ENCODE data around the gene DAGLB. TPM values are rescaled to one million over a fixed set of nuclear protein-coding genes. Genes with fewer than 3 reads are reported as not detected.

DAGLB gene
- total RNA-seq, 1 donor from 2014 or later, result 28.3 TPM

DNA sequence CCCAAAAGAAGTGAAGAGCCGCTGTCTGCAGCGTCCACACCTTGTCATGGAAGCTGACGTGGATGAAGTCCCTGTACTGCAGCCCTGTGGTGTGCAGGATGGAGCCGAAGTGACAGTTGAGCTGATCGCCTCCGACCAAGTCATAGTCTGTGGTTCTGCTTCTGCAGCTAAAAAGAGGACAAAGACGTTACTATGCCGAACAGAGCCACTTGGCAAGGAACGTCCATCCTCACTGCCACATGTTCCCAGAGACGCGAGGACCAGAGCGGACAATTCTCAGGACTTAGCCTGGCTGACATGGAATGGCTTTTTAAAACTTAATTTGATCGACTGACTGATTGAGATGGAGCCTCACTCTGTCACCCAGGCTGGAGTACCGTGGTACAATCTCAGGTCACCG lies 21.8 kb downstream of the DAGLB start:
- H3K9me3 Mint-ChIP-seq (ENCODE audit: unreplicated experiment), result no peaks in the 10 kb centered on the region
- H3K4me2 ChIP-seq (ENCODE audit: low read length), result no peak overlapping the region

DNA sequence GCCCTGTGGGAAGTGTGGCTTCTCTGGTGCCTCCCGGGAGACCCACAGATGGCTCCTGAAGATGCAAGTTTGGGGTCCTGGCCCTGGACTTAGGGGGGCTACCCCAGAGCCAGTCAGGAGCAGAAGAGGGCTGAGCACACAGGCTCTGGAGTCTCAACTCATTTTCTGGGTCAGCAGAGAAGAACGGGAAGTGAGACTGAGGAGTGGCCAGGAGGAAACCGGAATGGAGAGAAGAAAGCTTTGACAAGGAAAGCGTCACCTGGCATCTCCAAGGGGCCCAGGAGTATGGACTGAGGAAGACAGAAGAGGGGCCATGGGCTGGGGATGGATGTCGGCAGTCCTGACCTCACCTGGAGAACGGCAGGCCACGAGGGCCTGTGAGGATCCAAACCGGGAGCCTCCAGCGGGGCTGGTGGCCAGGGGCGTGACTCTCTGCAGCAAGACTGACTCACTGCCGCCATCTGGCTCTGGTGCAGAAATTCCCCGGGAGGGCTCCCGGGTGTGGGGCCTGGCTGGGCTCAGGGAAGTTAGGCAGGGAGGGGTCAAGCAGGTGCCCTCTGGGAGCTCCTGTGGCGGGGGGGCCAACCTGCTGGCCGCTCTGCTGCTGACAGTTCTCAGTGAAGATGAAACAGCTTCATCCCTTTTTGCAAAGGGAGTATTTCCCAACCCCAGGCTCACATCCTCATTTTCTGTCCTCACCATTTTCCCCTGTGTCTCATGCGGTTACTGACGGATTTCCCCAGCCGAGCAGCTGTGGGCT lies 23.6 kb downstream of the DAGLB start:
- FAIRE-seq (no peak), DNase-seq (ENCODE audit: low read depth) (no peak)
- Histone ChIP-seq H3K4me2 (ENCODE audit: low read length) (no peak overlapping the region), H2AFZ (ENCODE audit: low read depth, low read length) (no peak overlapping the region), H3K4me3 (ENCODE audit: insufficient read depth, low read depth, low read length) (no peak overlapping the region), H3K27me3 (ENCODE audit: insufficient read depth, low read length) (no peaks in the 10 kb centered on the region), H3K9ac (ENCODE audit: low read length) (no peak overlapping the region), H3K27ac (ENCODE audit: low read depth, low read length) (no peak overlapping the region), H3K79me2 (ENCODE audit: insufficient read depth, low read length) (peaks cover 3% of the 10 kb centered on the region), H3K9me3 (ENCODE audit: insufficient read depth, low read depth, low read length) (no peaks in the 10 kb centered on the region), H4K20me1 (ENCODE audit: insufficient read depth, low read length) (peaks cover 16% of the 10 kb centered on the region), H3K4me1 (ENCODE audit: insufficient read depth, low read length) (no peaks in the 10 kb centered on the region), H3K36me3 (ENCODE audit: insufficient read depth, low read length) (peaks cover 30% of the 10 kb centered on the region)
- Mint-ChIP-seq H3K27ac (ENCODE audit: unreplicated experiment) (peak overlapping the region; percentile 18), H3K4me3 (ENCODE audit: unreplicated experiment) (no peak overlapping the region), H3K9me3 (ENCODE audit: unreplicated experiment) (no peaks in the 10 kb centered on the region), H3K27me3 (ENCODE audit: low read depth, unreplicated experiment) (no peaks in the 10 kb centered on the region), H3K4me1 (ENCODE audit: low read depth, unreplicated experiment) (no peaks in the 10 kb centered on the region), H3K36me3 (ENCODE audit: low read depth, unreplicated experiment) (peaks cover 29% of the 10 kb centered on the region)
- TF ChIP-seq, protein P1, sequence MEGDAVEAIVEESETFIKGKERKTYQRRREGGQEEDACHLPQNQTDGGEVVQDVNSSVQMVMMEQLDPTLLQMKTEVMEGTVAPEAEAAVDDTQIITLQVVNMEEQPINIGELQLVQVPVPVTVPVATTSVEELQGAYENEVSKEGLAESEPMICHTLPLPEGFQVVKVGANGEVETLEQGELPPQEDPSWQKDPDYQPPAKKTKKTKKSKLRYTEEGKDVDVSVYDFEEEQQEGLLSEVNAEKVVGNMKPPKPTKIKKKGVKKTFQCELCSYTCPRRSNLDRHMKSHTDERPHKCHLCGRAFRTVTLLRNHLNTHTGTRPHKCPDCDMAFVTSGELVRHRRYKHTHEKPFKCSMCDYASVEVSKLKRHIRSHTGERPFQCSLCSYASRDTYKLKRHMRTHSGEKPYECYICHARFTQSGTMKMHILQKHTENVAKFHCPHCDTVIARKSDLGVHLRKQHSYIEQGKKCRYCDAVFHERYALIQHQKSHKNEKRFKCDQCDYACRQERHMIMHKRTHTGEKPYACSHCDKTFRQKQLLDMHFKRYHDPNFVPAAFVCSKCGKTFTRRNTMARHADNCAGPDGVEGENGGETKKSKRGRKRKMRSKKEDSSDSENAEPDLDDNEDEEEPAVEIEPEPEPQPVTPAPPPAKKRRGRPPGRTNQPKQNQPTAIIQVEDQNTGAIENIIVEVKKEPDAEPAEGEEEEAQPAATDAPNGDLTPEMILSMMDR (IDR thresholded peaks at IDR 0.05; ENCODE audit: insufficient read depth, low read depth, low read length), result no peak

More for the DNA sequence above, 21.8 kb downstream of the DAGLB start:
- peaks cover 5% of the 10 kb centered on the region for H3K4me1 Mint-ChIP-seq (ENCODE audit: low read depth, unreplicated experiment)
- TF ChIP-seq, protein P1 (IDR thresholded peaks at IDR 0.05; ENCODE audit: insufficient read depth, low read depth, low read length), result no peak
- no peak for TF ChIP-seq EZH2 (IDR thresholded peaks at IDR 0.05; ENCODE audit: insufficient read depth, low read length)
- H2AFZ ChIP-seq (ENCODE audit: low read depth, low read length), result no peak overlapping the region
- peaks cover 3% of the 10 kb centered on the region for H3K4me1 ChIP-seq (ENCODE audit: insufficient read depth, low read length)
- H3K79me2 ChIP-seq (ENCODE audit: insufficient read depth, low read length), result peaks cover 8% of the 10 kb centered on the region
- H3K27me3 ChIP-seq (ENCODE audit: insufficient read depth, low read length), result no peaks in the 10 kb centered on the region
- no peak overlapping the region for H3K4me3 ChIP-seq (ENCODE audit: insufficient read depth, low read depth, low read length)
- peaks cover 32% of the 10 kb centered on the region for H3K36me3 ChIP-seq (ENCODE audit: insufficient read depth, low read length)
- H4K20me1 ChIP-seq (ENCODE audit: insufficient read depth, low read length), result peaks cover 13% of the 10 kb centered on the region
- H3K27ac Mint-ChIP-seq (ENCODE audit: unreplicated experiment), result no peak overlapping the region
- no peak overlapping the region for H3K27ac ChIP-seq (ENCODE audit: low read depth, low read length)
- no peak for FAIRE-seq
- no peak for DNase-seq (ENCODE audit: low read depth)
- no peaks in the 10 kb centered on the region for H3K27me3 Mint-ChIP-seq (ENCODE audit: low read depth, unreplicated experiment)
- no peaks in the 10 kb centered on the region for H3K9me3 ChIP-seq (ENCODE audit: insufficient read depth, low read depth, low read length)
- H3K9ac ChIP-seq (ENCODE audit: low read length), result no peak overlapping the region
- no peak overlapping the region for H3K4me3 Mint-ChIP-seq (ENCODE audit: unreplicated experiment)
- H3K36me3 Mint-ChIP-seq (ENCODE audit: low read depth, unreplicated experiment), result peaks cover 24% of the 10 kb centered on the region

Measured in astrocyte (in vitro differentiated cells and primary cell).